PC-9 (cell line): ENCODE results near the gene ACTR1B.

Source experiments
- CTCF ChIP-seq: fragments of 200-600 bp; sonication (generic); conservative IDR thresholded peaks from 2 replicates; pipeline ENCODE4 v1.6.1; 2017; ENCODE audit warnings: mixed run types, antibody characterized with exemption, mild to moderate bottlenecking, moderate library complexity
- EZH2 ChIP-seq: fragments of 200-600 bp; sonication (generic); IDR thresholded peaks from 2 replicates; pipeline ENCODE4 v1.8.0; 2017; ENCODE audit warnings: antibody characterized with exemption, low read depth

- no peak for TF ChIP-seq CTCF
- no peak for TF ChIP-seq EZH2
Measured at GRCh38 chr2:97708048-97708380, 44.2 kb upstream of the ACTR1B start.
